Gastroesophageal sphincter (tissue), 3 donors: ENCODE measurements around the gene JCHAIN.

Experiments
- POLR2AphosphoS5 ChIP-seq: sonication (generic); formaldehyde crosslinking; IDR thresholded peaks from one replicate; pipeline ENCODE4 v1.6.1; 2017; ENCODE audit warnings: antibody characterized with exemption
- TF ChIP-seq, protein P1 (sequence below), 4 experiments: fragments of 200-600 bp in 2 of 4; fragments of 450-650 bp in 2 of 4; sonication (generic) in 1 of 4; IDR thresholded peaks; one replicate each; pipeline ENCODE4 v1.5.1; 2017 to 2019; ENCODE audit warnings: antibody characterized with exemption in 4 of 4, mild to moderate bottlenecking in 2 of 4, moderate library complexity in 2 of 4

DNA sequence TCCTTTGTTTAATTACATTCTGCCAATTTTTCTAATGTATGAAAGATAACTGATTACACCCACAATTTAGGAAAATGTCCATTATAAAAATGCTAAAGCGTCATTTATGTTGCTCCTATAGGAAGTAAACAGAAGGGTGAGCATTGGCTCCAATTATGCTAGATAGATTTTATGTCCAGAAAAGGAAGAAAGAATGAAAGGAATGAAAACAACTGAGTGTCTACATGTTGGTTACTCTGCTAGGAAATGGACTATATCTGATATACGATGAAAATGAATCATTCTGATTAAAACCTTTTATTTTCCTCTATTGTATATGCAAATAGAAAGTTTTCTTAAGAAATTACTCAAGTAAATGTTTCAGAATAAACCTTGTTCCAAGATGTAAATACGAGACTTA lies 36.1 kb downstream of the JCHAIN start:
- TF ChIP-seq POLR2AphosphoS5: no peak
- TF ChIP-seq, protein P1, sequence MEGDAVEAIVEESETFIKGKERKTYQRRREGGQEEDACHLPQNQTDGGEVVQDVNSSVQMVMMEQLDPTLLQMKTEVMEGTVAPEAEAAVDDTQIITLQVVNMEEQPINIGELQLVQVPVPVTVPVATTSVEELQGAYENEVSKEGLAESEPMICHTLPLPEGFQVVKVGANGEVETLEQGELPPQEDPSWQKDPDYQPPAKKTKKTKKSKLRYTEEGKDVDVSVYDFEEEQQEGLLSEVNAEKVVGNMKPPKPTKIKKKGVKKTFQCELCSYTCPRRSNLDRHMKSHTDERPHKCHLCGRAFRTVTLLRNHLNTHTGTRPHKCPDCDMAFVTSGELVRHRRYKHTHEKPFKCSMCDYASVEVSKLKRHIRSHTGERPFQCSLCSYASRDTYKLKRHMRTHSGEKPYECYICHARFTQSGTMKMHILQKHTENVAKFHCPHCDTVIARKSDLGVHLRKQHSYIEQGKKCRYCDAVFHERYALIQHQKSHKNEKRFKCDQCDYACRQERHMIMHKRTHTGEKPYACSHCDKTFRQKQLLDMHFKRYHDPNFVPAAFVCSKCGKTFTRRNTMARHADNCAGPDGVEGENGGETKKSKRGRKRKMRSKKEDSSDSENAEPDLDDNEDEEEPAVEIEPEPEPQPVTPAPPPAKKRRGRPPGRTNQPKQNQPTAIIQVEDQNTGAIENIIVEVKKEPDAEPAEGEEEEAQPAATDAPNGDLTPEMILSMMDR (IDR thresholded peaks at IDR 0.05): no peak
